ENCODE data around the gene PRLR. TPM values are rescaled to one million over a fixed set of nuclear protein-coding genes. Genes with fewer than 3 reads are reported as not detected.

The PRLR gene
- total and polyA plus RNA-seq, 2 of the 13 experiments (the other 11 are each of a cell fraction or from before 2014, with no cell fraction given): 12.2 to 13.3 TPM

GRCh38 chr5:35230038-35230611 is at the start of gene PRLR (continued):
- TF ChIP-seq KDM4B (CRISPR knock-in tag; IDR thresholded peaks at IDR 0.05): no peak; the same call in 1 of the 2 replicates
- TF ChIP-seq SP1 (IDR thresholded peaks at IDR 0.05): no peak
- TF ChIP-seq SP1 (CRISPR knock-in tag; IDR thresholded peaks at IDR 0.05): no peak
- TF ChIP-seq ESRRA (CRISPR knock-in tag; IDR thresholded peaks at IDR 0.05; ENCODE audit: low read depth): no peak
- TF ChIP-seq HIC2 (CRISPR knock-in tag; IDR thresholded peaks at IDR 0.05; ENCODE audit: low read depth): no peak
- TF ChIP-seq RARG (CRISPR knock-in tag; IDR thresholded peaks at IDR 0.05; ENCODE audit: low read depth): no peak
- peak; percentile 51; the same call in 1 of the 2 replicates for TF ChIP-seq MIER3 (CRISPR knock-in tag; IDR thresholded peaks at IDR 0.05; ENCODE audit: borderline replicate concordance)
- TF ChIP-seq ATF7-NPFF (CRISPR knock-in tag; IDR thresholded peaks at IDR 0.05; ENCODE audit: low read depth): no peak
- TF ChIP-seq HHEX (CRISPR knock-in tag; IDR thresholded peaks at IDR 0.05): no peak
- TF ChIP-seq UBTF (CRISPR knock-in tag; IDR thresholded peaks at IDR 0.05): peak; percentile 44; the same call in 1 of the 2 replicates
- no peak for TF ChIP-seq MEF2D (CRISPR knock-in tag; IDR thresholded peaks at IDR 0.05)
- TF ChIP-seq ZNF557 (CRISPR knock-in tag; IDR thresholded peaks at IDR 0.05): no peak
- TF ChIP-seq TP53 (CRISPR knock-in tag; conservative IDR thresholded peaks at IDR 0.05): no peak
- no peak for TF ChIP-seq MYPOP (CRISPR knock-in tag; IDR thresholded peaks at IDR 0.05)
